Ectodermal cell (in vitro differentiated cells): Measurements from ENCODE around the gene DMTF1.

Experiments
- H3K27ac ChIP-seq: 2 replicates; pipeline ENCODE4 v1.7.0; 2013; ENCODE audit warnings: mild to moderate bottlenecking, low read depth, low read length; ENCODE audit not compliant: insufficient read depth, poor library complexity, severe bottlenecking
- H3K27me3 ChIP-seq: 2 replicates; pipeline ENCODE4 v1.7.0; 2013; ENCODE audit warnings: mild to moderate bottlenecking, low read length; ENCODE audit not compliant: insufficient read depth, control insufficient read depth, poor library complexity, severe bottlenecking
- H3K36me3 ChIP-seq: one replicate; pipeline ENCODE4 v1.7.0; 2013; ENCODE audit warnings: low read length; ENCODE audit not compliant: control insufficient read depth, insufficient read depth
- H3K4me1 ChIP-seq: one replicate; pipeline ENCODE4 v1.7.0; 2013; ENCODE audit warnings: low read length; ENCODE audit not compliant: control insufficient read depth, insufficient read depth
- H3K4me3 ChIP-seq: 2 replicates; pipeline ENCODE4 v1.7.0; 2013; ENCODE audit warnings: low read depth, low read length, control low read depth; ENCODE audit not compliant: insufficient read depth
- H3K9me3 ChIP-seq: 2 replicates; pipeline ENCODE4 v1.7.0; 2013; ENCODE audit warnings: mild to moderate bottlenecking, low read length, moderate library complexity; ENCODE audit not compliant: control insufficient read depth
- WGBS, 2 experiments: methylation state at CpG; one replicate each; pipeline ENCODE4 v1.1.7; 2013; ENCODE audit warnings: missing lambda C conversion rate in 2 of 2; 5-methylcytosine and 5-hydroxymethylcytosine counted together

The DMTF1 gene

DNA sequence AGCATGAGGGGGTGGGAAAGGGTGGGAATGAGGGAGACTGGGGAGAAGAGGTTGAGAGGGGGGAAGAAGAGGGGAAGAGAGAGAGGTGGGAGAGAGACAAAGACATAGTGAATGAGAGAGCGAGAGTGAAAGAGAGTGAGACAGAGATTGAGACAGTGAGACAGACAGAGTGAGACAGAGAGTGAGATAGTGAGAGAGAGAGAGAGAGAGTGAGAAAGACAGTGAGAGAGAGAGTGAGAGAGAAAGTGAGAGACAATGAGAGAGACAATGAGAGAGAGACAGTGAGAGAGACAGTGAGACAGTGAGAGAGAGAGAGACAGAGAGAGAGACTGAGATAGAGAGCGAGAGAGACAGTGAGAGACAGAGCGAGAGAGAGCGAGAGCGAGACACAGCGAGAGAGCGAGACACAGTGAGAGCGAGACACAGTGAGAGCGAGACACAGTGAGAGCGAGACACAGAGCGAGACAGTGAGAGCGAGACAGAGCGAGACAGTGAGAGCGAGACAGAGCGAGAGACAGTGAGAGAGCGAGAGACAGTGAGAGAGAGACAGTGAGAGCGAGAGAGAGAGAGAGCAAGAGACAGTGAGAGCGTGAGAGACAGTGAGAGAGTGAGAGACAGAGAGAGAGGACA, 57.2 kb downstream of the DMTF1 start:
- 89 to 92% methylated on average over 18 of the region's 18 CpGs for WGBS, 2 experiments
- no peak overlapping the region for H3K27ac ChIP-seq
- H3K4me1 ChIP-seq, result no peaks in the 10 kb centered on the region
- no peaks in the 10 kb centered on the region for H3K36me3 ChIP-seq
- peaks cover 3% of the 10 kb centered on the region for H3K9me3 ChIP-seq
- no peaks in the 10 kb centered on the region for H3K27me3 ChIP-seq
- H3K4me3 ChIP-seq, result no peak overlapping the region

DNA sequence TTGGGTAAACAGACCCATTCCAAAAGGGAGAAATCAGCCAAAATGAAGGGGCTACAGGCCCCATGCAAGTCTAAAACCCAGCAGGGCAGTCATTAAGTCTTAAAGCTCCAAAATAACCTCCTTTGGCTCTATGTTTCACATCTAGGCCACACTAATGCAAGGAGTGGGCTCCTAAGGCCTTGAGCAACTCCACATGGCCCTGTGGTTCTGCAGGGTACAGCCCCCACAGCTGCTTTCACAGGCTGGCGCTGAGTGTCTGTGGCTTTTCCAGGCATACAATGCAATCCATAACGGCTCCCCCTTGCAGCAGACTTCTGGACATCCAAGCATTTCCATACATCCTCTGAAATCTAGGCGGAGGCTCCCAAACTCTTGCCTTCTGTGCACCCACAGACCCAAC, 58.3 kb downstream of the DMTF1 start:
- Histone ChIP-seq H3K27me3 (no peaks in the 10 kb centered on the region), H3K4me3 (no peak overlapping the region), H3K27ac (no peak overlapping the region), H3K36me3 (no peaks in the 10 kb centered on the region), H3K9me3 (peaks cover 3% of the 10 kb centered on the region), H3K4me1 (no peaks in the 10 kb centered on the region)
- WGBS, 2 experiments, result 93 to 95% methylated on average over 3 of the region's 3 CpGs

DNA sequence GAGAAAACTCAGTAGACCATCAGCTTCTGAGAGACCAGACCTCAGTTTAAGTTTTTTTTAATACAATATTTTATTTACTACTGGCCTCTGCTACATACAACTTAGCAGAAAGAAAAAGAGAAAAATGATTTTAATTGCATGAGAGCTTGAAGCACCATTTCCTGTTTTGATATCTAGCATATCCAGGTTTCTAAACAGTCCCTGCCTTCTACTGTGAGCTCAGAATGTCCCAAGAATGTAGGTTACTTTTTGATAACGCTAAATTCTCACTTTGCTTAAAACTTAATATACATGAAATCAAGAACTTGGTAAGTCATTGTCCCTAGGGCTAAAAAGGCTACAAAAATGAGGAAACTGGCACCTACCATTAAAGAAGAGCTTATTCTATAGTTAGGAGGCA, 60.2 kb downstream of the DMTF1 start:
- H3K4me1 ChIP-seq, result no peaks in the 10 kb centered on the region
- no peaks in the 10 kb centered on the region for H3K27me3 ChIP-seq
- no peaks in the 10 kb centered on the region for H3K36me3 ChIP-seq
- H3K9me3 ChIP-seq, result no peaks in the 10 kb centered on the region
- H3K4me3 ChIP-seq, result no peak overlapping the region
- H3K27ac ChIP-seq, result no peak overlapping the region
- WGBS, 2 experiments, result 91 to 100% methylated on average over 1 of the region's 1 CpG

DNA sequence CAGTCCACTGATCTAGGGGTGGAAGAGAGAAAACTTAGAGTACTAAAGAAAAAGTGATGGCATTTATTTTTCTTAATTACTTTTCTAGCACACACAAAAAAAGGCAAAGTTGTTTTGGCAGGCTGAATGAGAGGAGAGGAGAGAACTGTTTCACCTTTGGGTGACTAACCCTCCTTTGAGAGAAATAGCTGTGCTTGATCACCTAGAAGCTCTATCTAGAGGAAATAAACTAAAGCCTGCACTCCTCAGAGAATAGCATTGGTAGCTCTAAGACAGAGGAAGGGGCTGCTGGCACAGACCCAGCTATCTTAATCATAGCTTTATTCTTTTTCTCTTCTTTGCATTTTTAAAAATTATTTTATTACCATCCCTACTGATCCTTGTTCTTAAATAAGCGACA, 61.0 kb downstream of the DMTF1 start:
- no peak overlapping the region for H3K27ac ChIP-seq
- H3K4me3 ChIP-seq, result no peak overlapping the region
- H3K36me3 ChIP-seq, result no peaks in the 10 kb centered on the region
- no peaks in the 10 kb centered on the region for H3K4me1 ChIP-seq
- no peaks in the 10 kb centered on the region for H3K27me3 ChIP-seq
- WGBS, 2 experiments, result 96 to 100% methylated on average over 1 of the region's 1 CpG
- no peaks in the 10 kb centered on the region for H3K9me3 ChIP-seq

DNA sequence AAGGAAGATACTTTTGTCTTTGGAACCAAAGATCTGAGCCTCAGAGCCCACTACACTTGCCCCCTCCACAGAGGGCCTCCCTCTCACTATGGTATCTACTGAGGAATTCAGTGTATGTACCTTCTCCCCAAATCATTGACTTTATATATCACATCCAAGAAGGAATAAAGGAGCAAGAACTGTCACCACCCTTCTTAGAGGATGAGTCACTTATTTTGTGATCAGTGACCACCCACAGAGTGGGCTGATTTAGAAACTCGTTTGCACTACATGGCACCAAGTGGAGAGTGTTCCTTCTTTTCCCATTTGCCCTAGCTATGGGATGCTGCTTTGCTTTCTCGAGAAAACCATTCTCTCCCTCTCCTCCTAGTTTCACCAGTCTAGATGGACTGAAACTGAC, 61.6 kb downstream of the DMTF1 start:
- no peaks in the 10 kb centered on the region for H3K9me3 ChIP-seq
- H3K27me3 ChIP-seq, result no peaks in the 10 kb centered on the region
- no peaks in the 10 kb centered on the region for H3K4me1 ChIP-seq
- H3K27ac ChIP-seq, result no peak overlapping the region
- H3K4me3 ChIP-seq, result no peak overlapping the region
- 54 to 55% methylated on average over 2 of the region's 2 CpGs for WGBS, 2 experiments
- no peaks in the 10 kb centered on the region for H3K36me3 ChIP-seq

DNA sequence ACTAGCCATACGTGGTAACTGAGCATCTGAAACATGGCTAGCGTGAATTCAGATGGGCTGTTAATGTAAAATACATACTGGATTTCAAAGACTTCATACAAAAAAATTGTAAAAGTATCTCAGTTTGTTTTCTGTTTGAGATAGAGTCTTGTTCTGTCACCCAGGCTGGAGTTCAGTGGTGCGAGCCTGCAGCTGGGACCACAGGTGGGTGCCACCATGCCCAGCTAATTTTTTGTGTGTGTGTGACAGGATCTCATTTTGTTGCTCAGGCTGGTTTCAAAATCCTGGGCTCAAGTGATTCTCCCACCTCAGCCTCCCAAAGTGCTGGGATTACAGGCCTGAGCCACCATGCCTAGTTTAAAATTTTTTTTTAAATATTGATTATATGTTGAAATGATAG, 62.8 kb downstream of the DMTF1 start:
- H3K4me3 ChIP-seq, result no peak overlapping the region
- H3K36me3 ChIP-seq, result no peaks in the 10 kb centered on the region
- H3K27me3 ChIP-seq, result peaks cover under 1% of the 10 kb centered on the region
- no peaks in the 10 kb centered on the region for H3K9me3 ChIP-seq
- no peak overlapping the region for H3K27ac ChIP-seq
- 96 to 97% methylated on average over 3 of the region's 3 CpGs for WGBS, 2 experiments
- no peaks in the 10 kb centered on the region for H3K4me1 ChIP-seq

DNA sequence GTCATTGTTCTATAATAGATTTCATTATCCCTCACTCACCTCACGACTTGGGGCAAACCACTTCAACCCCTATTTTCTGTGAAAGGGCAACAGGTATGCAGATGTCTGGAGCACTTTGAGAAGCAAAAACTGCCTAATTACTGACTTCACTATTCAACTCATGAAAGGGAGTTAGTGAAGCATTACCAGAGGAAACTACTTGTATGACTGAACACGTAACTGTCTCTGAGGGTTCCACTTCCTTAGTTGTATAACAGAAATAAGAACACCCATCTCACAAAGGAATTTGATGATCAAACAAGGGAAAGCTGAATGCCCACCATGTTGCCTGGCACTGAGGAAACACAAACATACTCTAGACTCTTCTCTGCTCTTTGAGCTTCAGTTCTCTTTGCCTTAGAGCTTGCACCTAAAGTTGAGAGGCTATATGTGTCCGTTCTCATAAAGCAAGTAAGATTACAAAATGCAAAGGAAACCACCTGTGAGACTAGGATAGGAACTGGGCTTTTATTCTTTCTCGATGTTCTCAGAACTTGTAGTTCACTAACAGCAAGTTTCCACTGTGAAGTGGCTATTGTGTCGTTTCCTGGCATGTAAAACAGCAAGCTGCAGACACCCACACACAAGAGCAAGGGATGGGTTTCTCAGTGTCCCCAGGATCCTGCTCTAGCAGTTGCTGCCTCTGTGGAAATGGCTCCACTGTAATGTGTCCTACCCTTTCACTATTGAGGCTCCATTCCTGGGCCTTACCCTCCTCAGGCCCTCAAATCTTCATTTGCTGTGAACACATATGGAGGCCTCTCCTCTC, 64.7 kb downstream of the DMTF1 start:
- Histone ChIP-seq H3K4me1 (no peaks in the 10 kb centered on the region), H3K36me3 (no peaks in the 10 kb centered on the region)
- 92 to 93% methylated on average over 4 to 5 of the region's 5 CpGs for WGBS, 2 experiments

DNA sequence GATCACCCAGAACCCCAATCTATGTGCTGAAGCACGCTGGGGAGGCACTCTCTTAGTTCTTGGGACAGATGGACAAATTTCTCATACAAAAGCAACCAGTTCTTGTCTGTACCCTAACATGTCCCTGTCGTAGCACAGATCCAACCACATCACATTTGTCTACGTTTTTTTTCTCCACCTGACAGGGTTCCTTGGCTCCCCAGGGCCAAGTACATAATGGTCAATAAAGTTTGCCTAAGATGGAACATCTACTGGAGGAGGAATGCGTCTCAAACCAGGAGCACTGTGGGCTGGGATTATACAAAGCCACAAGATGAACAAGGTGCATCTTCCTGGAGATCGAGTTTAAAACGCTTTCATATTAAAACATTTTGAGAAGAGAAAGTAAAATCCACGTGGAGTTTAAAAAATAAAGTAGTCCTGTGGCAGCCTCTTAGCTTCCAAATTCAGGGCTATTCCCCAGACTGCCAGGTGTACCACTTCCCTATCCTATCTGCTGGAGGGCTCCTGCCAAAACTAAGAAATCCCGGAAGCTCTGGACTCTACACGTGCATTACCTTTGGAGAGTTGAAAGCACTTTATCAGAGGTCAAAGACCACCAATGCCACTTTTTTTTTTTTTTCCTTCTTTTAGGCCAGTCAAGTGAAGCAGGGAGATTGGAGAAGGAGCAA, 65.9 kb downstream of the DMTF1 start:
- Histone ChIP-seq H3K4me1 (no peaks in the 10 kb centered on the region), H3K27ac (no peak overlapping the region), H3K9me3 (no peaks in the 10 kb centered on the region), H3K4me3 (no peak overlapping the region), H3K36me3 (no peaks in the 10 kb centered on the region), H3K27me3 (peaks cover 31% of the 10 kb centered on the region)
- 88 to 91% methylated on average over 9 of the region's 9 CpGs for WGBS, 2 experiments

More for the DNA sequence above, 64.7 kb downstream of the DMTF1 start:
- Histone ChIP-seq H3K4me3 (no peak overlapping the region), H3K9me3 (no peaks in the 10 kb centered on the region), H3K27me3 (peaks cover 19% of the 10 kb centered on the region), H3K27ac (no peak overlapping the region)

DNA sequence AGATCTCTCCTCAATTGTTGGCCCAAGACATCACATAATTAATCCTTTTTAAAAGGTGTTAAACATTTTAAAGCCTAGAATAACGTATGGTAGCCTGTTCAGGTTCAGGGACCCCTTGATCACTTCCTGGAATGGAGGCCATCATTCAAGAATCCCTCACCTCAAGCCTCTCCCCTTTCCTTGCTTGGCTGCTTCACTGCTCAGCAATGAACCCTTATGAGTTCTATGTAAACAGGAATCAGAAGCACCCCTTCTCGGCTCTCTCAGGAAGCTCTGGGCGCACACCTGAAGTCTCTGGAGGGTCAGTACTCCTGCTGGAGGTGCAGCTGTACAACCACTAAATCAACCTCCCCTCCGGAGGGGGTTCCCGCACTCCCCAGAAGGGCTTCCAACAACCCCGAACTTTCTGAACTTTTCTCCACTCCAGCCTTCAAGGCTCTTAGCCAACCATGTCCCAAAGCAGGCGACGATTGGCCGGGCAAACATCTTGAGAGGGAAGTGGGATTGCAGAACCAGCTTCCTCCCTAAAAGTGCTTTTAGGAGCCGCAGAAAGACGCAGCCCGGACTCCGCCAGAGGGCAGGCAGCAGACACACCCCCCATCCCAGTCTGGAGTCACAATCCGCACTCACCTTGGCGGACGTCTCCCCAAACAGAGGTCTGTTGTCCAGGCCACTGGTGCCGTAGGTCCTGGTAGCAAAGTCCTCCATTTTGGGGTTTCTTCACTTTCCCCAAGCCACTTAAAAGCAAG, 66.7 kb downstream of the DMTF1 start:
- H3K27me3 ChIP-seq, result peaks cover 39% of the 10 kb centered on the region
- WGBS, 2 experiments, result 9 to 10% methylated on average over 17 of the region's 17 CpGs
- H3K4me1 ChIP-seq, result no peaks in the 10 kb centered on the region
- H3K4me3 ChIP-seq, result peak overlapping the region; percentile 74
- no peaks in the 10 kb centered on the region for H3K36me3 ChIP-seq
- no peak overlapping the region for H3K27ac ChIP-seq
- H3K9me3 ChIP-seq, result no peaks in the 10 kb centered on the region
